HG03097 (cell line): ENCODE measurements around the gene SYTL3.

Experiments used
- ATAC-seq: cut with Tn5 transposase; IDR thresholded peaks from one replicate; pipeline ENCODE4 v1.9.1; 2021; ENCODE audit not compliant: unreplicated experiment, low FRiP score

SYTL3 gene

DNA sequence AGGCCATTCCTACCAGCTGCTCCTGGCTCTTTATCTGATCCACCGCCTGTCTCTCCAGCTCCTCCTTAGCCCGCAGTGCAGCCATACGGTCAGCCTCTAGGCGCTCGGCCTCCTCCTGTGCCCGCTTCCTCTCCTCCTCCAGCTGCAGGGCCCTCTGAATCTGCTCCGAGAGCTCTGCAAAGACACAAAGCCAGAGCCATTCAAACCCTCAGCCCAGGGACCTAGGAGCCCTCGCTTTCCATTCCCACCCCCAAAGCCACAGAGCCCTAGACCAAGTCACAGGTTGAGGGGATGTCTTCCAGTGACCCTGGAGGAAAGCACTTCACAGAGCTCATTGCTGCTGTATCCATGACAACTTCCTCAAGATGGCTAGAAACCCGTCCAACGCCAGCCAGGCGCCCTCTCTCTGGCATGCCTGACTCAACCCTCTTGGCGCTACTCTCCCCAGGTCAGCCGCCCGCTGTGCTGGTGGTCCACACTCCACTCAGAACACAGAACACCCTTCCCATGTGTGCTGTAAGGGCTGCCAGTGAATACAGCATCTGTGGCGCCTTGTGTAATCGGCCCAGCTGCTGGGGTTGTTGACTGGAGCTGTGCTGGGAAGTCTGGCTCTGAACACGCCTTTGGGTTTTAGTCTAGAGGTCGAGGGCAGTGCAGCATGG lies 120.0 kb downstream of the SYTL3 start:
- no peak for ATAC-seq

DNA sequence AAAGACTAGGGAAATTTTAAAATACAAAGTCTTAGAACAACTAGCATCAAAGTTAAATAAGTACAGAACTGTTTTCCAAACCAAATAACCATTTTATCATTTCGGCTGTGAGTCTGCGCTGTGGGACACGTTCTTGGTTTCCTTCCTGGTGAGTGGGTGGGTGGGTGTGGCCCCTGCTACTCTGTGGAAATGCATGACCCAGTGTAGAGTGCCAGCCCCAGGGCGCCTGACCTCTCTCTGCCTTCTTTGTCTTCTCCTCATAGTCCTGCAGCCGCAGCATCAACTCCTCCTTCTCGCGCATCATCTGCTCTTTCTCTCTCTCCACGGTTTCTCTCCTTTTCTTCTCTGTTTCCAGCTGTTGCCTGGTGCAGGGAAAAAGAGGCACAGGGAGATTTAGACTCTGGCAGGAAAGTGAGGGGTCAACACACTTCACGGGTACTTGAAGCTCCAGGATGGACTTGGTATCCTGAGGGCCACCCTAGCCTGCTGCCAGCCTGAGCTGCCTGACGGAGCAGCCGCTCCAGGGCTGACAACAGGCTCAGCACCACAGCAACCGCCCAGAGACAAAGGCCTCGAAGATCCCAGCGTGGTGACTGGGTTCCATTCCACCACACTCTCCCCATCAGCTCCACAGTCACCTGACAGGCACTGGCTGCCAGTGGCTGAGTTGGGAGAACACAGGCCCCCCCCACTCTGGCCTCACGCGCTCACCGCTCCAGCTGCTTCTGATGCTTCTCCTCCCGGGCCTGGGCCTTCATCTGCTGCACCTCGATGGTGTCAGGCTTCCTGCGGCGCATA lies 120.9 kb downstream of the SYTL3 start:
- ATAC-seq = no peak

DNA sequence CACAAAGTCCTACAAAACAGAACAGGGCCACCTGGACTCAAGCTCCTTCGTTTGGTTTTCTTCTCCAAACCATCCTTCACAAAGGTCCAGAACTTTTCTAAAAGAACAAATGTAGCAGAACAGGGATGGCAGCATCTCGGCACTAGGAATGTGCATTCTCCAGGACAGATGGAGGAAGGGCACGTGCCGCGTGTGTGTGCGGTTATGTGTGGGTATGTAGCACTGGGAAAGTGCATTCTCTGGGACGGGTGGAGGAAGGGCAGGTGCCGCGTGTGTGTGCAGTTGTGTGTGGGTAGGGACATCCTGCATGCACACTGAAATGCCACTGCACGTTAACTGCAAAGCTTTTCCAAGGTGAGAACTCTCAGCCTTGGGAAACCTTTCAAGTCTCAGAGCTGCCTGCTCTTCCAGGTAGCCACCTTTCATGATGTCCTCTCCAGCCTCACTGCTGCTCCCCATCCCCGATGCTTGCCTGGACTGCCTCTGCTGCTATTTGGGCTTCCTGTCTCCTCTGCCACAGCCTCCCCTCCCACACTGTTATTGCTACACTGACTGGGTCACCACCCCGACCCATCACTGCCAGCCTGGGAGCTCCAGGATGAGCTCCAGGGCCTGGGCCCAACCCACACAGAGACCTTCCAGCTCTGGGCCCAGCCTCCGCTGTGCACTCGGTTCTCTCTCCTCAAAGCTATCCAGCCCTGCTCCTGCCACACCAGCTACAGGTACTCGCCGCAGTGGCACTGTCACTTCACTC lies 121.7 kb downstream of the SYTL3 start:
- ATAC-seq = no peak

DNA sequence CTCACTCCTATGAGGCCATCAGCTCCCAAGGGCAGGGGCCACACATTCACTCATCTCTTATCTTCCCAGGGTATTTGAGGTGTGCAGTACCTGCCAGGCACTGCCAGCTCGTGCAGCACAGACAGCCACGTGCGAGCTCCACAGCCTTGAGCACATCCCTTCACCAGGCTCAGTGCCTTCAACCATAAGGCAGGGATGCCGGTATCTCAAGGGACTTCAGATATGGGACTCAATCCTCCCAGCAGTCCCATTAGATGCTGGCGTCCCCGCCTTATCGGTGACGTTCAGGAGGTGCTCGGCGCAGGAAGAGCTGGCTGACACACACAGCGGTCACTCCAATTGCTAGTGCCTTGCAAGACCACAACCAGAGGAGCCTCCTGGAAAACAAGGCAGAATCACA lies 122.3 kb downstream of the SYTL3 start:
- ATAC-seq = no peak

- no peak for ATAC-seq
Observed at GRCh38 chr6:158772851-158773371, 123.1 kb downstream of the SYTL3 start.

DNA sequence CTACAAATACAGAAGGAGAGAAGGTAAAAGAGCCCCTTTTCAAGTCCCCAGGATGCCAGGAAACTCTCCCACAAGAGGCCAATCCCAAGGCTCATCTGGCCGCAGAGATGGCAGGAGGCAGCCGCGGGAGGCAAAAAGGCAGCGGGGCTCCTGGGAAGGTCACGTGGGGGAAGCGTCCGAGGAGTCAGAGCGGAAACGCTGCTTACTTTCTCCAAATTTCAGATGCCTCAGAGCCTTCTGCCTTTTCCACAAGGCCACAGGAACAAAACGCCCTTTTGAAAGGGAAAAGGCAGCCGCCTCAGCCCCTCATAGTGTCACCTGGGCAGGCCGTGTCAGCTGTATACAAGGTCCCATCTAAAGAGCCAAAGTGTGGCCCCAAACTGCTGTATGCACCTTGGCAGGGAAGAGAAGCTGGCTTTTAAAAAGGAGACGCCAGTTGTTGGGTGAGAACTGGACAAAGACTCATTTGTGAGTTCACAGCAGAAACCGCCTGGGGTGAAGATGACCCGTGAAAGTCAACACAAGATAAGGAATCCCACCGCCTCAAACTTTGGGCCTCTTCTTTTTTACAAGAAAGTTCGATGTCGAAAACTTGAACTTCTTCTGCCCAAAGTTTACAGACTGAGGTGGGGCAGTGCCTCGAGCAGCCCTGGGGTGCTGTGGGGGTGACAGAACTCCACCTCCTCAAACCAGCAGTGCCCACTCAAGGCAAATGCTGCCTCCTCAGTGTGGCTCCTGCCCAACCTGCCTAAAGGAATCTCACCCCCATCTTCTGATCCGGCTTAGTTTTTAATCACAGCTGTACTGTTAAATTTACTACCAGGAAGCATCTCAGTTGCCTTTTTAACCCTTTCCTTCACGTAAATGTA lies 124.0 kb downstream of the SYTL3 start:
- ATAC-seq = no peak

- ATAC-seq = no peak
Observed at GRCh38 chr6:158774717-158775449, 125.0 kb downstream of the SYTL3 start.

DNA sequence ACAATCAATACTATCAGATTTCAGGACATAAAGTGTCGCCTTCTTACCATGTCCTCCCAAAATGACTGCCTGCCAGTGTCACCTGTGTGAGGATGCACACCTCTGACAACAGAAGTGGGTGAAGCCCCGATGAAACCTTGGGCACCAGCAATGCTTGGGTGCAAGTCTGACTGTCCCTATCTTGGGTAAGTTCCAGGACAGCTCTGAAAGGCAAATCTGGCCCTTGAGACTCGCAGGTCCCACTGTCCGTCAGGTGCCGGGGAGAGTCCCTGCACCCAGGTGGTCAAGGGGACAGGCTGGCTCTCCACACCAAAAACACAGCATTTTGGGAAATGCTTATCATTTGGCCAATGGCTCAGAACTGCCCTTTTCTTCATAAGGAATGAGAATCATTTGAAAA lies 126.0 kb downstream of the SYTL3 start:
- no peak for ATAC-seq

DNA sequence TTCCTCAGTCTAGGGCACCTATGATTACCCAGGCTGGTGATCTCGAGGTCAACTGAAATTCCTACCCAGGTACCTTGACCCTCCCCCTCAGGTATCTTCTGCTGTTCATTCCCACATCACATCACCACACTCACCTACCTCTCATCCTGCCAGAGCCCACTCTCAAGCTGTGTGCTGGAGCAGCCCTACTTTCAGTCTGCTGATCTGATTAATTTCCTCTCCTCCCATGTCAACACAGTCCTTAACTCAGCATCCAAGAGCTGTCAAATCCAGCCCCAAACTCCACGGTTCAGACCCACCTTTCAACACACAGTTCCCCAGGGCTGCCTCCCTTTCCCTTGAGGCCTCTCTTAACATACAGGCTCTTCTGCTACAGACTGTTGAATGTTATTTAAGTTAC lies 126.9 kb downstream of the SYTL3 start:
- ATAC-seq = no peak

GRCh38 chr6:158777510-158777909 lies 127.7 kb downstream of the SYTL3 start:
- no peak for ATAC-seq

GRCh38 chr6:158778005-158778527 lies 128.2 kb downstream of the SYTL3 start:
- ATAC-seq = no peak

GRCh38 chr6:158780246-158780884 lies 130.5 kb downstream of the SYTL3 start:
- no peak for ATAC-seq

- ATAC-seq = no peak
Observed at GRCh38 chr6:158780988-158781691, 131.3 kb downstream of the SYTL3 start.

GRCh38 chr6:158781692-158782373 lies 132.0 kb downstream of the SYTL3 start:
- ATAC-seq = no peak

GRCh38 chr6:158782432-158783166 lies 132.7 kb downstream of the SYTL3 start:
- no peak for ATAC-seq

- ATAC-seq = no peak
Observed at GRCh38 chr6:158783167-158783450, 133.3 kb downstream of the SYTL3 start.

GRCh38 chr6:158783851-158784250 lies 134.0 kb downstream of the SYTL3 start:
- no peak for ATAC-seq
